ENCODE results near the gene SGK2.
"Not testable (repeated sequence)": the region's sequence is repeated elsewhere in the genome, so short reads cannot be mapped to it uniquely, and the experiment has no call there.

The SGK2 gene

GRCh38 chr20:43605715-43606114 lies 46.9 kb downstream of the SGK2 start:
- no peak overlapping the region for H3K4me3 ChIP-seq (ENCODE audit: low read depth, low read length)
- TF ChIP-seq CTCF (IDR thresholded peaks at IDR 0.05; ENCODE audit: low read depth, low read length) = no peak

- H3K4me3 ChIP-seq (ENCODE audit: low read depth, low read length) = not testable (repeated sequence)
These were observed 48.5 kb downstream of the SGK2 start for GRCh38 chr20:43607278-43607677.

GRCh38 chr20:43631598-43631997 lies 72.8 kb downstream of the SGK2 start:
- no peak for TF ChIP-seq CTCF (IDR thresholded peaks at IDR 0.05; ENCODE audit: low read depth, low read length)
- no peak overlapping the region for H3K4me3 ChIP-seq (ENCODE audit: low read depth, low read length)
